ENCODE measurements around the gene C19orf81. TPM values are rescaled to one million over a fixed set of nuclear protein-coding genes. Genes with fewer than 3 reads are reported as not detected.

C19orf81 gene
- total and polyA plus RNA-seq, 2 of the 4 experiments (the other 2 are of a cell fraction), result 0.31 TPM; not detected in 1

DNA sequence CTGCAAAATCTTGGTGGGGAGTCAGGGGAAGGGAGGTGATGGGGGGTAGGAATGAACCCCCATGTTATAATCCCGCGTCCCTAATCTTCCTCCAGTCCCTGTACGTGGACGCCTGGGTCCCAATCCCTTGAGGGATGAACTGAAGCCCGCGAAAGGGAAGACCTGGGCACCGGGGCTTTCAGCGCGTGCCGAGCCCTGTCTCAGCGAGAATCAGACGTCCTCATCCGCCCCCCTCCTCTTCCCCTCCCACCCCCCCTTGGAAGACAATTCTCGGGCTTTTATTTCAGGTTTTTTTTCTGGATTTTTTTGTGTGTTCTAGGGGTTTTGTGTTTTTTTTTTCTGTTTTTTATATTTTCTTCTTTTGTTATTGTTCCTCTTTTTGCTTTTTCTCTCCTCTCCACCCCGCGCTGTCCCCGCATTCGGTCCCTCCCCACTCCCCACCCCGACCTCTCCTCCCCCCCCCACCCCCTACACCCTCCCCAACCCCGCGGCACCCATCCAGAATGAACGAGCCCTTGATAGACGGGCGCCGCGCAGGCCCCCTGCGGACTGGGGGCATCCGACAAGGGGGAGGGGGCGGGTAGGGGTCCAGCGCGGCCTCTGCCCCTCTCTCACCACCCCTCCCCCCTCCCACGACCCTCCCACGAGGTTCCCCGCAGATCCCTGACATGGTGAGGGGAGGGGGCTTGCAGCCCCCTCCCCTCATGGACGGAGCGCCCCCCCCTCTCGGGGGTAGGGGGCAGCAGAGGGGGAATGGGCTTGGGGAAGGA is 10.3 kb downstream of the C19orf81 start:
- Histone ChIP-seq H3K27me3 (ENCODE audit: control insufficient read depth, insufficient read depth, low read length) (peaks cover 12% of the 10 kb centered on the region; the same call in 1 of the 2 replicates), H3K9ac (ENCODE audit: low read depth, low read length) (no peak overlapping the region), H3K4me2 (ENCODE audit: low read depth, low read length) (peak overlapping the region; percentile 74), H3K9me1 (ENCODE audit: insufficient read depth, low read length) (peaks cover 5% of the 10 kb centered on the region; the same call in 1 of the 2 replicates), H3K4me1 (ENCODE audit: control insufficient read depth, insufficient read depth, low read length) (peaks cover 2% of the 10 kb centered on the region; the same call in 1 of the 2 replicates), H3K4ac (ENCODE audit: low read depth, low read length) (no peak overlapping the region), H2BK20ac (ENCODE audit: low read depth, low read length) (no peak overlapping the region), H2BK5ac (ENCODE audit: low read depth, low read length, poor library complexity, severe bottlenecking) (no peak overlapping the region), H3K18ac (ENCODE audit: low read depth, low read length) (no peak overlapping the region), H3K23ac (ENCODE audit: low read depth, low read length) (no peak overlapping the region), H2AFZ (replicated peaks; ENCODE audit: low read length, poor library complexity) (no peak overlapping the region), H3K79me1 (ENCODE audit: low read depth in 1 of 2, low read length in 2 of 2) (no peaks in the 10 kb centered on the region), H3K4me3 (ENCODE audit: insufficient read depth, low read depth, low read length) (no peak overlapping the region), H4K20me1 (ENCODE audit: insufficient read depth, low read length) (no peaks in the 10 kb centered on the region; the same call in 1 of the 2 replicates), H3K14ac (replicated peaks; ENCODE audit: low read depth, low read length) (no peak overlapping the region), H2BK120ac (ENCODE audit: low read depth, low read length) (no peak overlapping the region), H4K8ac (ENCODE audit: low read depth in 2 of 2, low read length in 2 of 2) (no peak overlapping the region), H2BK15ac (ENCODE audit: low read depth, low read length) (no peak overlapping the region), H3K56ac (ENCODE audit: extremely low read depth, insufficient read depth, low read length) (no peak overlapping the region), H3K27ac (ENCODE audit: insufficient read depth, low read length) (no peak overlapping the region), H4K91ac (ENCODE audit: insufficient read depth, low read depth, low read length) (no peak overlapping the region), H3K9me3 (ENCODE audit: control insufficient read depth, insufficient read depth, low read length) (peaks cover 4% of the 10 kb centered on the region), H3K36me3 (ENCODE audit: control insufficient read depth, insufficient read depth, low read length) (no peaks in the 10 kb centered on the region), H2AK5ac (ENCODE audit: low read depth, low read length) (no peak overlapping the region), H4K5ac (ENCODE audit: low read depth, low read length) (no peak overlapping the region), H2AK9ac (replicated peaks; ENCODE audit: low read depth, low read length, poor library complexity) (no peak overlapping the region)
- no CpG with 5 or more reads among the region's 37 CpGs for WGBS, 2 experiments (ENCODE audit: extremely low coverage in 2 of 2, insufficient read length in 1 of 2)
- ATAC-seq (ENCODE audit: low read depth) (no peak), DNase-seq (no peak)
- ChIA-PET POLR2A (ENCODE audit: unreplicated experiment) (no interaction called here), CTCF (no interaction called here)
- in situ Hi-C loops (cut with MboI; ENCODE audit: low sequenced_read_pairs) (no loop called here), intact Hi-C loops (cut with micrococcal nuclease) (no loop called here), dilution Hi-C loops (cut with HindIII; ENCODE audit: low sequenced_read_pairs, unreplicated experiment) (no loop called here)
- TF ChIP-seq POLR2A (IDR thresholded peaks at IDR 0.05; ENCODE audit: low read depth, low read length) (no peak), MAFK (IDR thresholded peaks at IDR 0.05; ENCODE audit: low read depth, low read length) (no peak), RCOR1 (IDR thresholded peaks at IDR 0.05; ENCODE audit: insufficient replicate concordance, low read length) (no peak), ELK1 (IDR thresholded peaks at IDR 0.05; ENCODE audit: borderline replicate concordance, low read depth, low read length) (no peak)
- no TSS peak for BruUV-seq (replicated peaks)
